Hepatocyte (in vitro differentiated cells): Measurements from ENCODE around the gene SRR.

Experiments
- EZH2 ChIP-seq: fragments of 200-600 bp; sonication (generic); IDR thresholded peaks from 2 replicates; pipeline ENCODE4 v1.6.1; 2016; ENCODE audit warnings: antibody characterized with exemption, mild to moderate bottlenecking, borderline replicate concordance
- TF ChIP-seq, protein P1 (sequence below): fragments of 200-600 bp; sonication (generic); IDR thresholded peaks from 2 replicates; pipeline ENCODE4 v1.5.1; 2016; ENCODE audit warnings: antibody characterized with exemption, mild to moderate bottlenecking; ENCODE audit not compliant: poor library complexity

DNA sequence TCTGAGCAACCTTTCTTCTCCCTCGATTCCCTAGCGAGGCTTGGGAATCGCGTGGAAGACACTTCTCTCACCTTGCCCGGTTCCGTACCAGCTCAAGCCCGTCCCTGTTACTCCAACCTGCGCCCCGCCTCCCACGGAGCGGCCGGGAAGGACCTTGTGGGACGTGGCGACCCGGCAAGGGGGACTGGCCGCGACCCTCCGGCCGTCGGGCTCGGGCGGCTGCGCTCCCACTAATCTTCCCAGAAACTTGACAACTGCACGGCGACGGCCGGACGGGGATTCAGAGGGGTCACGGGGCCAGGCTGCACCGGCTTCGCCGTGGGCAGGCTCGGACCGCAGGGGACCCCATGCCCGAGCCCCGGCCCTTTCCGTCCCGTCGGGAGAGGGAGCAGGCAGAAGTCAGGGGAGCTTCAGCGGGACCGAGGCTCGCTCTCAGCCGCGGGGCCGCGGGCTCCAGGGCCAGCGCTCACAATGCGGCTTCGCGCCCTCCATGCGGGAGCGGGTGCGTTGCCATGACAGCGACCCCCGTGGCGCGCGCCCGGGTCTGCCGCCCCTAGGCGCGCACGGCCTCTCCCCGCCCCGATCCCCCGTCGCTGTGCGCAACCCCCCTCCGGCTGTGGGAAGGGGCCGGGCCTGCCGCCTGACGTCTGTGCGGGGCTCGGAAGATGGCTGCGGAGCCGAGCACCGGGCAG lies 33.2 kb downstream of the SRR start, which contains the start of gene SGSM2:
- TF ChIP-seq, protein P1, sequence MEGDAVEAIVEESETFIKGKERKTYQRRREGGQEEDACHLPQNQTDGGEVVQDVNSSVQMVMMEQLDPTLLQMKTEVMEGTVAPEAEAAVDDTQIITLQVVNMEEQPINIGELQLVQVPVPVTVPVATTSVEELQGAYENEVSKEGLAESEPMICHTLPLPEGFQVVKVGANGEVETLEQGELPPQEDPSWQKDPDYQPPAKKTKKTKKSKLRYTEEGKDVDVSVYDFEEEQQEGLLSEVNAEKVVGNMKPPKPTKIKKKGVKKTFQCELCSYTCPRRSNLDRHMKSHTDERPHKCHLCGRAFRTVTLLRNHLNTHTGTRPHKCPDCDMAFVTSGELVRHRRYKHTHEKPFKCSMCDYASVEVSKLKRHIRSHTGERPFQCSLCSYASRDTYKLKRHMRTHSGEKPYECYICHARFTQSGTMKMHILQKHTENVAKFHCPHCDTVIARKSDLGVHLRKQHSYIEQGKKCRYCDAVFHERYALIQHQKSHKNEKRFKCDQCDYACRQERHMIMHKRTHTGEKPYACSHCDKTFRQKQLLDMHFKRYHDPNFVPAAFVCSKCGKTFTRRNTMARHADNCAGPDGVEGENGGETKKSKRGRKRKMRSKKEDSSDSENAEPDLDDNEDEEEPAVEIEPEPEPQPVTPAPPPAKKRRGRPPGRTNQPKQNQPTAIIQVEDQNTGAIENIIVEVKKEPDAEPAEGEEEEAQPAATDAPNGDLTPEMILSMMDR = no peak
- no peak for TF ChIP-seq EZH2
